NCI-H345 (cell line): Measurements from ENCODE around the gene KIF1A.

ENCODE experiments used
- DNase-seq: peaks from one replicate; lab custom pipeline; 2025; lab: John Stamatoyannopoulos, UW

The KIF1A gene

GRCh38 chr2:240735476-240735875, 84.5 kb downstream of the KIF1A start:
- DNase-seq, result no peak

GRCh38 chr2:240734756-240735155, 85.3 kb downstream of the KIF1A start:
- no peak for DNase-seq

GRCh38 chr2:240733803-240734495, 86.1 kb downstream of the KIF1A start:
- DNase-seq, result no peak

GRCh38 chr2:240732911-240733622, 87.0 kb downstream of the KIF1A start:
- no peak for DNase-seq

GRCh38 chr2:240732184-240732583, 87.8 kb downstream of the KIF1A start:
- DNase-seq, result no peak

GRCh38 chr2:240731178-240731545, 88.9 kb downstream of the KIF1A start:
- no peak for DNase-seq

GRCh38 chr2:240730501-240731177, 89.4 kb downstream of the KIF1A start:
- no peak for DNase-seq

- DNase-seq, result no peak
These were observed 91.2 kb downstream of the KIF1A start for GRCh38 chr2:240728827-240729226.

- no peak for DNase-seq
These were observed 91.7 kb downstream of the KIF1A start for GRCh38 chr2:240728361-240728760.

- no peak for DNase-seq
These were observed 92.1 kb downstream of the KIF1A start for GRCh38 chr2:240727913-240728312.

GRCh38 chr2:240727439-240727838, 92.6 kb downstream of the KIF1A start:
- DNase-seq, result no peak

GRCh38 chr2:240726876-240727275, 93.1 kb downstream of the KIF1A start:
- DNase-seq, result no peak

GRCh38 chr2:240725671-240726070, 94.3 kb downstream of the KIF1A start:
- DNase-seq, result peak; percentile 14

- DNase-seq, result no peak
These were observed 94.8 kb downstream of the KIF1A start for GRCh38 chr2:240725266-240725665.

- no peak for DNase-seq
These were observed 95.6 kb downstream of the KIF1A start for GRCh38 chr2:240724431-240724830.

- DNase-seq, result no peak
These were observed 96.2 kb downstream of the KIF1A start for GRCh38 chr2:240723851-240724250.

- DNase-seq, result no peak
These were observed 97.0 kb downstream of the KIF1A start for GRCh38 chr2:240722796-240723735.

GRCh38 chr2:240722376-240722775, 97.6 kb downstream of the KIF1A start:
- no peak for DNase-seq

- DNase-seq, result no peak
These were observed 98.3 kb downstream of the KIF1A start for GRCh38 chr2:240721596-240722180.

GRCh38 chr2:240720686-240721595, 99.1 kb downstream of the KIF1A start:
- no peak for DNase-seq
